ENCODE data around the gene SCAPER.
"Not testable (repeated sequence)": the region's sequence is repeated elsewhere in the genome, so short reads cannot be mapped to it uniquely, and the experiment has no call there.

SCAPER gene

DNA sequence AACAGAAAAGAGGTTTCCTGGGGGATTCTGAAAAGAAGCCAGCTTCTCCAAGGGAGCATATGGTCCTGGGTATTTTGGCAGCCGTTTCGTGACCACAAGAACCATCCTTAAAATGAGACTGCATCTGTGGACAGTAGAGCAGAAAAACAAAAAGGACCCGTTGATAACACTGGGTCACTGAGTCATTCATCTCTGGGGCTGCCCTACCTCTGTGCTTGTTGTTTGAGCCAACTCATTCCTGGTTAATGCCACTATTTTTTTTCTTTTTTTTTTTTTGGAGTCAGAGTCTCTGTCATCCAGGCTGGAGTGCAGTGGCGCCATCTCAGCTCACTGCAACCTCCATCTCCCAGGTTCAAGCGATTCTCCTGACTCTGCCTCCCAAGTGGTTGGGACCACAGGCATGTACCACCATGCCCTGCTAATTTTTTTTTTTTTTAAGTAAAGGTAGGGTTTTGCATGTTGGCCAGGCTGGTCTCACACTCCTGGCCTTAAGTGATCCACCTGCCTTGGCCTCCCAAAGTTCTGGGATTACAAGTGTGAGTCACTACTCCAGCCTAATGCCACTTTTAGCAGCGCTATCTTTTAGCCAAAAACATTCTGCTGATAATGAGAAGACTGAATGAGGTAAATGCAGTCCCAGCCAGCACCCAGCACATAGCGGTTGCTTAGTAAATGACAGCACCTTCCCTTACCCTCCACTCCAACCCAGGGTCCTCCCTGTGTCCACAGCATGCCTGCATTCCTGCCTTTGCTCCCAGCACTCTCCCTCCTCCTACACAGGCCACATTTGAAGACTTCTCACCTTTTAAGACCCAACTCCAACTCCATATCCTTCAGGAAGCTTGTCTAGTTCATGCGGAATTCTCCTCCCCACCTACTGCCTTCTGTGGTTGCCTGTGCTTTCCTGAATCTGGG is 577.7 kb downstream of the SCAPER start:
- DNase-seq = no peak

DNA sequence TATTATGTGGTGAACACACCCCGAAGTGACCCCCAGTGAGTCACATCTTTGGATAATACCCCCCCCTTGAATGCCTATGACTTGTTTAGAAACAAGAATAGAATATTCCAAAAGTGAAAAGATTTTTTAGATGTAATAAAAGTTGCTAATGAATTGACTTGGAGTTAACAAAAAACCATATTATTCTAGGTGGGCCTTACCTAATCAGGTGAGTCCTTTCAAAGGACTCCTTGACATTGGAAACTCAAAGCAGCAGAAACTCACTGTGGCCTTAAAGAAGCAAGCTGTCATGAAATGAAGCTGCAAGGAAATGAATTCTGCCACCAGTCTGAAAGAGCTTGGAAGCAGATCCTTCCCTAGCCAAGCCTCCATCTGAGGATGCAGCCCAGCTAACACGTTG is 579.4 kb downstream of the SCAPER start:
- no peak for DNase-seq

GRCh38 chr15:76324066-76324465 is 581.1 kb downstream of the SCAPER start:
- no peak for DNase-seq

DNA sequence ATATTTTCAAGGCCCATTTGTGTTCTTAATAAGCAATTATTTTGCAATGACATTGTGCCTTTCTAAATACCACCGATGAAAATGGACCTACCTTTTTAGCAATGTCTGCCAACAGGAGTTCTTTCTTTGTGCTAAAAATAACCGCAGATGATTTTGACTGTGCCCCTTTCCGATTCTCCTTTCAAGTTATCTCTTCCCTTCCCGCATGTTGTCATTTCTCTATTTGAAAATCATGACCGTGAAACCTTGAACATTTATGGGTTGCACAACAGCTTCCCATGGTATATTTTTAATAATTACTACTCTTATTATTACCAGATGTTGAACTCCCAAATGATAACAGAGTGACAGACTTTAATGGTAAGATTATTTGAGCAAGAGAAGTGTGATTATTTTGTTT is 583.5 kb downstream of the SCAPER start:
- DNase-seq = no peak

- no peak for DNase-seq
These were observed 584.0 kb downstream of the SCAPER start for GRCh38 chr15:76321171-76321570.

GRCh38 chr15:76320012-76320411 is 585.1 kb downstream of the SCAPER start:
- DNase-seq = no peak

DNA sequence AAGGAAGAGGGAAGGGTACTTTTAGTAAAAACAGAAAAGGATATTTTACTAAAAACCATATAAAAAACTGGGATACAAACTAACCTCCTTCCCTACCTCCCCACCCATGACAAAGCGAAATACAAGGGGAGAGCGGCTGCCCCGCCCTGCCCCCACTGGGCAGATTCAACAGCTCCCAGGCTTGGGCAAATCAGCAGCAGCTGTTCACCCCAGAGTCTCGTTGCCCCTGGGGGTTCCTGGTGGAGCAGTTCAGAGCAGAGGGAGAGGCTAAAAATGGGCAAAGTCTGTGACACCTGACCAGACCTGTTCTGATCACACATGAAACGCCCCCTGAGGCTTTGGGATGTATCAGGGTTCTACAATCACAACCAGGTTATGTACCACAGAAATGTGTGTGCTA is 591.4 kb downstream of the SCAPER start:
- no peak for DNase-seq

GRCh38 chr15:76313175-76313567 is 592.0 kb downstream of the SCAPER start:
- not testable (repeated sequence) for DNase-seq

DNA sequence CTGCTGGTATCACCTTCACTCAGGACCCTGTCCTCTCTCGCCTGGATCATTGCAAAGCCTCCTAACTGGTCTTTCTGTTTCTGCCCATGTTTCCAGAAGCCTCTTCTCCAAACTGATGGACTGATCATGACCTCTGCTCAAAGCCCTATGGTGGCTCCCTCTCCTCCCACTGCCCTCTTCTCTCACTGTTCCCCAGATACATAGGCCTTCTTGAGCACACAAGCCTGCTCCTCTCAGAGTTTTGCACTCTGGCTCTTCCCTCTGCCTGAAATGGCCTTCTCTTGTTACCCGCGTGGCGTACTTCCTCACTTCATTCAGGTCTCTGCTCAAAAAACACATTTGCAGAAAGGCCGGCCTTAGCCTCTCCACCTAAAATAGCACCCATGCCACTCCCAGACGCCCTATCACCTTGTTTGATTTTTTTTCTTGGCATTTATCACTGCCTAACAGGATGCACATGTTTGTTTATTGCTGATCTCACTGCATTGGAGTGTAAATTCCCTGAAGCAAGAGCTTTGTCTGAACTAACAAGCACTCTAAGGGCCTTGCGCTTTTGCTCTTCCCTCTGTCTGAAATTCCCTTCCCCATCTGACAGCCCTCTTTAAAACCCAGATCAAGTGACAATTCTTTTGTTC is 592.5 kb downstream of the SCAPER start:
- DNase-seq = no peak

DNA sequence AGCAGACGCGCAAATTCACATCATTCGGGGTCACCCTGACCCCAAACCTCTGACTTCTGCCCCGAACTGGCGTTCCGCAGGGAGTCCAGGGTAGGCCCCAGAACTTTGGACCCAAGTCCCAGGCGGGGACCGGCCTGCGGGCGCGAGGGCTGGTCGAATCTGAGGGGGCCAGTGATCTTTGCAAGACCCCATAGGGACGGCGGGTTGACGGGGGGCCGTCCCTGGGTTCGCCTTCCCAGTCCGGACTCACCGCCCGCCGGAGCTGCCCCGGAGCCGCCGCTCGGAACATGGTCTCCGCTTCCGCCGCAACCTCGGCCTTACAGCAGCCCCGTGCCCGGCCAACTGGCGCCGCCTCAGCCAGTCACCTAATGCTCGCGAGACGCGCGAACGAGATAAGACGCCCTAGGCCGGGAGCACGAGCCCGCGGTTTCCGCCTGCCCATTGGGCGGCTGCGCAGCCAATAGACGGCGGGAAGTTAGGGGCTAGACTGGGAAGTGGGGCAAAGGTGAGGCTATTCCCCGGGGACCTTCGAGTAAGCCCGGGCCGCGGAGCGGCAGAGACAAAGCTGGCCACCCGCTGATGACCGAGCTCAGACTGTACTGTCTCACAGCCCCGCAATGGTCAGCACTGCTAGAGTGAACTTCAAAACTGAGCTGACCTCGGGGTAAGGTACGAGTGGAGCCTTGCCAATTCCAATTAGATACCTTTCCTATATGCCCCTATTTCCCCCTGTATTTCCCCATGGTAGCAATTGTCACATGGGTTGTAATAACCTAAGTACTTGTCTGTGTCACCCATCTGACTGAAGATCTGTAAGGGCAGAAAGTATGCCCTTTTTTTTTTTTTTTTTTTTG is 593.8 kb downstream of the SCAPER start, which contains the start of gene ETFA:
Gene ETFA, minus strand, starts transcription at position 370 of the 854 bp plus-strand sequence. Its CDS starts 81 bp downstream, at position 289.
- DNase-seq = peak; percentile 39 to 93 (median 78)

GRCh38 chr15:76310475-76311099 is 594.6 kb downstream of the SCAPER start:
- peak in 4 of 56 donors; percentile 14 to 42 (median 36) for DNase-seq

GRCh38 chr15:76309601-76310330 is 595.4 kb downstream of the SCAPER start:
- no peak for DNase-seq

DNA sequence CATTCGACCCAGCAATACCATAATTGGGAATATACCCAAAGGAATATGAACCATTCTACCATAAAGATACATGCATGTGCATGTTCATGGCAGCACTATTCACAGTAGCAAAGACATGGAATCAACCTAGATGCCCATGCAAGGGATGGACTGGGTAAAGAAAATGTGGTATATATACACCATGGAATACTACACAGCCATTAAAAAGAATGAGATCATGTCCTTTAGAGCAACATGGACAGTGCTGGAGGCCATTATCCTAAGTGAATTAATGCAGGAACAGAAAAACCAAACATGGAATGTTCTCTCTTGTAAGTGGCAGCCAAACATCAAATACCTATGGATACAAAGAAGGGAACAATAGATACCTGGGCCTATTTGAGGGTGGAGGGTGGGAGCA is 601.2 kb downstream of the SCAPER start:
- DNase-seq = no peak

GRCh38 chr15:76299786-76300185 is 605.4 kb downstream of the SCAPER start:
- no peak for DNase-seq

DNA sequence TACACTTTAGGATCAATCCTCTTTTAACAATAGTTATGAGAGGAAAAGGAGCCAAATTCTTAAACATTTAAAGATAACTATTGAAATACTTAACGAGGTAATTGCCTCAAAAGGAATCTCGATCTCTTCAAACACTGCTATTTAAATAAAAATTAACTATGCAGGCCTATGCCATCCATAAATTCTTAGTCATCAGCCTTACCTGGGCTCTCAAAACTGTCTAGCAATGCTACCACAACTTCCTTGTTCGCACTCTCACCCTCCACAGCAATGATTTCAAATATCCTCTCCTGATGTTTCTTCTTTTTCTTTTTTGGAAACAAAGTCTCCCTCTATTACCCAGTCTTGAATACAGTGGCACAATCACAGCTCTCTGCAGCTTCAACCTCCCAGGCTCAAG is 606.2 kb downstream of the SCAPER start:
- DNase-seq = no peak

DNA sequence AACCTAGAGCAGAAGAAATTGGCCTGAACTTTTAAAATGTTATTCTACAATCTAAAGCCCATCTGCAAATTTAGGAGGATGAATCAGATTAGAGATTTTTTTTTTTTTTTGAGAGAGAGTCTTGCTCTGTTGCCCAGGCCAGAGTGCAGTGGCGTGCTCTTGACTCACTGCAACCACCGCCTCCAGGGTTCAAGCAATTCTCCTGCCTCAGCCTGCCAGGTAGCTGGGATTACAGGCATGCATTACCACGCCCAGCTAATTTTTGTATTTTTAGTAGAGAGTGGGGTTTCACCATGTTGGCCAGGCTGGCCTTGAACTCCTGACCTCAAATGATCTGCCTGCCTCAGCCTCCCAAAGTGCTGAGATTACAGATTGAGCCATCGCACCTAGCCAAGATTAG is 607.2 kb downstream of the SCAPER start:
- not testable (repeated sequence) for DNase-seq

Data from nucleus accumbens (tissue), 56 donors.